GM23248 (cell line): ENCODE measurements around the gene EGR4. TPM values are rescaled to one million over a fixed set of nuclear protein-coding genes. Genes with fewer than 3 reads are reported as not detected.

Experiments used
- DNase-seq: peaks from one replicate; pipeline ENCODE4 v3.0.0-alpha.2; 2015
- H2AFZ ChIP-seq: fragments of 200-600 bp; sonication (generic); 2 replicates; pipeline ENCODE4 v1.6.1; 2016; ENCODE audit warnings: antibody characterized with exemption
- H3F3A ChIP-seq: fragments of 200-600 bp; sonication (generic); 2 replicates; pipeline ENCODE4 v1.6.1; 2016; ENCODE audit warnings: mild to moderate bottlenecking, antibody characterized with exemption, mixed run types; ENCODE audit not compliant: insufficient read depth
- H3K27ac ChIP-seq: fragments of 200-600 bp; sonication (generic); 2 replicates; pipeline ENCODE4 v1.5.1; 2016; ENCODE audit warnings: mild to moderate bottlenecking
- H3K27me3 ChIP-seq: fragments of 200-600 bp; sonication (generic); replicated peaks from 2 replicates; pipeline ENCODE4 v1.6.1; 2016; ENCODE audit warnings: mild to moderate bottlenecking; ENCODE audit not compliant: insufficient read depth
- H3K36me3 ChIP-seq: fragments of 200-600 bp; sonication (generic); 2 replicates; pipeline ENCODE4 v1.6.1; 2016; ENCODE audit warnings: low read depth, mild to moderate bottlenecking
- H3K4me1 ChIP-seq: fragments of 200-600 bp; sonication (generic); 2 replicates; pipeline ENCODE4 v1.6.1; 2016; ENCODE audit warnings: mild to moderate bottlenecking; ENCODE audit not compliant: insufficient read depth
- H3K4me2 ChIP-seq: fragments of 200-600 bp; sonication (generic); one replicate; pipeline ENCODE4 v1.6.1; 2016; ENCODE audit warnings: mild to moderate bottlenecking; ENCODE audit not compliant: unreplicated experiment
- H3K4me3 ChIP-seq: fragments of 200-600 bp; sonication (generic); 2 replicates; pipeline ENCODE4 v1.5.1; 2016; ENCODE audit warnings: mild to moderate bottlenecking
- H3K79me2 ChIP-seq: fragments of 200-600 bp; sonication (generic); 2 replicates; pipeline ENCODE4 v1.6.1; 2016; ENCODE audit warnings: mild to moderate bottlenecking; ENCODE audit not compliant: insufficient read depth
- H3K9ac ChIP-seq: fragments of 200-600 bp; sonication (generic); 2 replicates; pipeline ENCODE4 v1.6.1; 2016; ENCODE audit warnings: mild to moderate bottlenecking
- H3K9me2 ChIP-seq: fragments of 200-600 bp; sonication (generic); 2 replicates; pipeline ENCODE4 v1.6.1; 2016; ENCODE audit warnings: mixed run types, mild to moderate bottlenecking, moderate library complexity; ENCODE audit not compliant: insufficient read depth
- H3K9me3 ChIP-seq: fragments of 200-600 bp; sonication (generic); one replicate; pipeline ENCODE4 v1.6.1; 2017; ENCODE audit warnings: low read depth
- H4K20me1 ChIP-seq: fragments of 200-600 bp; sonication (generic); 2 replicates; pipeline ENCODE4 v1.6.0; 2016; ENCODE audit not compliant: insufficient read depth
- EZH2 ChIP-seq: fragments of 200-600 bp; sonication (generic); IDR thresholded peaks from 2 replicates; pipeline ENCODE4 v1.6.1; 2018; ENCODE audit warnings: antibody characterized with exemption, mild to moderate bottlenecking; ENCODE audit not compliant: insufficient read depth, poor library complexity, severe bottlenecking
- EZH2phosphoT487 ChIP-seq: fragments of 200-600 bp; sonication (generic); IDR thresholded peaks from 2 replicates; pipeline ENCODE4 v1.6.1; 2018; ENCODE audit warnings: antibody characterized with exemption, moderate library complexity, mild to moderate bottlenecking, low read depth; ENCODE audit not compliant: insufficient read depth
- whole genome bisulfite sequencing, 2 experiments: methylation state at CpG; one replicate each; pipeline ENCODE4 v1.1.6; 2015 to 2017; ENCODE audit warnings: low lambda C conversion rate in 2 of 2, low coverage in 1 of 2; ENCODE audit errors: missing lambda C conversion rate in 2 of 2; 5-methylcytosine and 5-hydroxymethylcytosine counted together
- in situ Hi-C: fragments of 300-500 bp; cut with MboI; formaldehyde crosslinking; loops from 2 replicates; pipeline ENCODE4 v1.15.0; 2020
- polyA plus RNA-seq: library from polyadenylated mRNA; unstranded; fragments of >200 nt; fragmentation: Nextera tagmentation; extraction: Ambion mirVana; gene quantifications from 2 replicates; pipeline ENCODE4 v1.2.1, GENCODE V29; 2016
- total RNA-seq: library from RNA; depleted of rRNA; stranded (reverse); fragments of >200 nt; shearing (Covaris generic); gene quantifications from 2 replicates; pipeline ENCODE4 v1.2.3, GENCODE V29; 2014

Gene EGR4
- total and polyA plus RNA-seq, 2 experiments from 2014 or later: not detected

DNA sequence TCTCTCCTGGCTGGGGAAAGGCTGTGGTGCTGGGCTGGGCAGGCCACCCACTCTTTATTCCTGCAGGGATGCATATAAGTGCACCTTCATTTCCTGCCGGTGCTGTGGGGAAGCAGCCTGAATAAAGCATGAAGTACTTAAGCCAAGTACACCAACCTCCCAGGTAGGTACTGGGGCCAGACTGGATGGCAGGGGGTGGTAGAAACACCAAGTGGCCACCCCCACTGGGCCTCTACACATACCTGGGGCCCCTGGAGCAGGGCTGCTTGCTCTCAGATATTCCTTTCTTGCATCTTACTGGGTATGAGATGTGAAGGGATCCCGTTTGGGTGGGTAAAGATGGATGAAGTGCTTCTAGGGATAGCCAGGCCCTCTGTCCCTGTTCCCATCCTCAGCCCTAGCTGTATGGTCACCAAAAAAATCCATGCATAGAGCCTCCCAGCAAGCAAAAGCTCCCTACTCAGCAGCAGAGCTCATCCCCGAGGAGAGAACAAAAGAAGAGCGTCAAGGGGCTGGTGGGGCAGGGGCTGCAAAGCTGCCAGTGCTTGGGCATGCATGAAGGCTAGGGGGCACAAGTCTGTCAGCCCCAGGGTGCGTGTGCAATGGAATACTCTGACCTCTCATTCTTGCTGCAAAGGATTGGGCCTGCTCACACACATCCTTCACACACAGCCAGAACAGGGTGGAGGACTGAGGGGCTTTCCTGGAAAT, 37.3 kb downstream of the EGR4 start:
- Histone ChIP-seq H3K27me3 (no peaks in the 10 kb centered on the region), H4K20me1 (no peaks in the 10 kb centered on the region), H3K27ac (no peak overlapping the region), H3K9me3 (no peaks in the 10 kb centered on the region), H3K79me2 (no peaks in the 10 kb centered on the region), H2AFZ (no peak overlapping the region), H3K9me2 (no peaks in the 10 kb centered on the region), H3K4me1 (no peaks in the 10 kb centered on the region), H3K9ac (no peak overlapping the region), H3F3A (no peaks in the 10 kb centered on the region; the same call in 1 of the 2 replicates), H3K36me3 (0 out of 2 replicates have a peak, but pooled peaks cover 18% of the 10 kb centered on the region), H3K4me3 (no peak overlapping the region), H3K4me2 (no peak overlapping the region)
- no peak for DNase-seq
- in situ Hi-C loops: no loop called here
- WGBS, 2 experiments: 33 to 43% methylated on average over 5 of the region's 5 CpGs
- TF ChIP-seq EZH2phosphoT487 (no peak), EZH2 (no peak)

DNA sequence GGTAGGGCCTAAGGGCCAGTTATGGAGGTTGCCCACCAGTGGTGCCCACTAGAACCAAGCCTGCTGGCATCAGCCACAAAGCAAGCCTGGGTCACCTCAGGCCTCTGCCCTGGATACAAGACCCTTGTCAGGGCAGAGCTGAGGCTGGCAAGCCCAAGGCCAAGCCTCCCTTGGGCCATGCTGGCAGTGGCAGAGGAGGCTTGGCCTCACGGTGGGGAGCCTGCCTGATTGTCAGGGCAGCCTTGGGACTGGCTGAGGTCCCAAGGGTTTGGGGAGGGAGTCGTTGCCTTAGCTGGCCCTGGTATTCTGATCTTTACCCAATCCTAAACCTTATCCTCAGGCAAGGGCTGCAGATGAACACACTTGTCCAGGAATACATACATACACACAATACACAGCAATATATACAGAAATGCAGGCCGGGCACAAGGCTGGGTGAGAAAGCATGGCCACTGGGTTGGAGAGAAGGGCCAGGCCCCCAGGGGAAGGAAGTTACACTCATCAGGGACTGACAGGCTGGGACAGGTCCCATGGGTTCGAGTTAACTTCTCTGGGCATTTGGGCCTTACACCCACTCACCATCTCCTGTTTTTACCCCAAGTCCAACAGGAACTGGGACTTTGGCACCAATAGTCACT, 38.2 kb downstream of the EGR4 start:
- Histone ChIP-seq H3K9me3 (no peaks in the 10 kb centered on the region), H3K4me2 (no peak overlapping the region), H3K4me3 (no peak overlapping the region), H4K20me1 (no peaks in the 10 kb centered on the region), H3K27ac (no peak overlapping the region), H2AFZ (no peak overlapping the region), H3K36me3 (peaks cover 23% of the 10 kb centered on the region; the same call in 1 of the 2 replicates), H3K9me2 (no peaks in the 10 kb centered on the region), H3K9ac (no peak overlapping the region), H3K79me2 (no peaks in the 10 kb centered on the region), H3F3A (no peaks in the 10 kb centered on the region; the same call in 1 of the 2 replicates), H3K4me1 (no peaks in the 10 kb centered on the region), H3K27me3 (no peaks in the 10 kb centered on the region)
- in situ Hi-C loops: no loop called here
- TF ChIP-seq EZH2phosphoT487 (no peak), EZH2 (no peak)
- no peak for DNase-seq
- WGBS, 2 experiments: 50 to 55% methylated on average over 4 of the region's 4 CpGs

DNA sequence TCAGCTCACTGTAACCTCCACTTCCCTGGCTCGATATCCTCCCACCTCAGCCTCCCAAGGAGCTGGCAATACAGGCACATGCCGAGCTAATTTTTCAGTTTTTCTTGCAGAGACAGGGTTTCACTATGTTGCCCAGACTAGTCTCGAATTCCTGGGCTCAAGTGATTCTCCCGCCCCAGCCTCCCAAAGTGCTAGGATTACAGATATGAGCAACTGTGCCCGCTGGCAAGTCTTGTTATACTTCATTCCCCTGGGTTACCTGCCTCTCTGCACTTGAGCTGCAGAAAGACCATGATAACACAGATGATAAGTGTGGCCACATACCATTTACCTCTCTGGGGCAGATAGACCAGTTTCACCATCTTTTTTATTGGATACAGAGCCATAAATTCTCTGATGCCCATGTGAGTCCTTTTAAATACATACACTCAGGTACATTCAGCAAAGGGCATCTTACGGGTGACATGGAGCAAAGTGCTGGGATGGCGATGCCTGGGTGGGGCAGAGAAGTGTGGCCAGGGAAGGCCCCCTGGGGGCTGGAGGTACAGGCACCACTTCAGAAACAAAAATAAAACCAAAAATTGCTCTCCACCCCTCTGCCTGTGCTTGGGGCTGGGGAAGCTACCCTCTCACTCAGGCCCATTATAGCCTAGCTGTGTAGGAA, 38.9 kb downstream of the EGR4 start:
- Histone ChIP-seq H3K27ac (no peak overlapping the region), H3K79me2 (no peaks in the 10 kb centered on the region), H3K4me2 (no peak overlapping the region), H3K27me3 (no peaks in the 10 kb centered on the region), H3K4me3 (no peak overlapping the region), H3F3A (no peaks in the 10 kb centered on the region; the same call in 1 of the 2 replicates), H3K9me3 (no peaks in the 10 kb centered on the region), H4K20me1 (no peaks in the 10 kb centered on the region), H3K36me3 (peaks cover 29% of the 10 kb centered on the region), H3K9me2 (no peaks in the 10 kb centered on the region), H3K9ac (no peak overlapping the region), H2AFZ (no peak overlapping the region), H3K4me1 (no peaks in the 10 kb centered on the region)
- in situ Hi-C loops: no loop called here
- no peak for DNase-seq
- 90 to 92% methylated on average over 7 of the region's 7 CpGs for WGBS, 2 experiments
- TF ChIP-seq EZH2phosphoT487 (no peak), EZH2 (no peak)

DNA sequence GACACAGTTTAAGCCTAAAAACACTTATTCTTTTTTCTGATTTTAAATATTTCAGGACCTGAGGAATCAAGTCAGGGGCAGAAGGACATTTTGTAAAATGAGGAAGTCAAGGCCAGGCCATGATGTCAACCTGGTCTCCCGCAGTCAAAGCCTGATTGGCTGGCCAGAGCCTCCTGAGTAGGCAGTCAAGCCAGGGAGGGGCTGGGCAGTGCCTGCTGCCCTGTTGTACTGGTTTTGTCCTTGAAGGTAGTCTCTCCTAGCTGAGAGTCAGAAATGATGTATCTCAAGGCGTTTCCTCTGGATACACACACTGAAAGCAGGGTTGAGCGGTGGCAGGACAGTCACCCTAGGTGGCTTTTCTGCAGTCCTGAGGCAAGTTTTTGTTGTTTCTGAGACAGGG, 39.4 kb downstream of the EGR4 start:
- no peak overlapping the region for H2AFZ ChIP-seq
- H3K27me3 ChIP-seq: no peaks in the 10 kb centered on the region
- H3K79me2 ChIP-seq: no peaks in the 10 kb centered on the region
- no peak overlapping the region for H3K9ac ChIP-seq
- no peaks in the 10 kb centered on the region for H3K4me1 ChIP-seq
- H3F3A ChIP-seq: no peaks in the 10 kb centered on the region; the same call in 1 of the 2 replicates
- peaks cover 35% of the 10 kb centered on the region for H3K36me3 ChIP-seq
- no peak overlapping the region for H3K4me3 ChIP-seq
- WGBS, 2 experiments: 100% methylated on average over 3 of the region's 3 CpGs
- no peaks in the 10 kb centered on the region for H3K9me2 ChIP-seq
- no peak for DNase-seq
- in situ Hi-C loops: no loop called here
- H3K4me2 ChIP-seq: no peak overlapping the region
- H4K20me1 ChIP-seq: no peaks in the 10 kb centered on the region
- no peak for TF ChIP-seq EZH2phosphoT487
- no peak for TF ChIP-seq EZH2
- no peak overlapping the region for H3K27ac ChIP-seq
- no peaks in the 10 kb centered on the region for H3K9me3 ChIP-seq
